ELR (cell line): Measurements from ENCODE around the gene STXBP1.
"Not testable (repeated sequence)": the region's sequence is repeated elsewhere in the genome, so short reads cannot be mapped to it uniquely, and the experiment has no call there.

Experiments
- DNase-seq: peaks from one replicate; pipeline ENCODE4 v3.0.0-alpha.2; 2015; ENCODE audit warnings: low read depth

The STXBP1 gene

GRCh38 chr9:127578627-127578951 is 33.5 kb upstream of the STXBP1 start:
- no peak for DNase-seq

DNA sequence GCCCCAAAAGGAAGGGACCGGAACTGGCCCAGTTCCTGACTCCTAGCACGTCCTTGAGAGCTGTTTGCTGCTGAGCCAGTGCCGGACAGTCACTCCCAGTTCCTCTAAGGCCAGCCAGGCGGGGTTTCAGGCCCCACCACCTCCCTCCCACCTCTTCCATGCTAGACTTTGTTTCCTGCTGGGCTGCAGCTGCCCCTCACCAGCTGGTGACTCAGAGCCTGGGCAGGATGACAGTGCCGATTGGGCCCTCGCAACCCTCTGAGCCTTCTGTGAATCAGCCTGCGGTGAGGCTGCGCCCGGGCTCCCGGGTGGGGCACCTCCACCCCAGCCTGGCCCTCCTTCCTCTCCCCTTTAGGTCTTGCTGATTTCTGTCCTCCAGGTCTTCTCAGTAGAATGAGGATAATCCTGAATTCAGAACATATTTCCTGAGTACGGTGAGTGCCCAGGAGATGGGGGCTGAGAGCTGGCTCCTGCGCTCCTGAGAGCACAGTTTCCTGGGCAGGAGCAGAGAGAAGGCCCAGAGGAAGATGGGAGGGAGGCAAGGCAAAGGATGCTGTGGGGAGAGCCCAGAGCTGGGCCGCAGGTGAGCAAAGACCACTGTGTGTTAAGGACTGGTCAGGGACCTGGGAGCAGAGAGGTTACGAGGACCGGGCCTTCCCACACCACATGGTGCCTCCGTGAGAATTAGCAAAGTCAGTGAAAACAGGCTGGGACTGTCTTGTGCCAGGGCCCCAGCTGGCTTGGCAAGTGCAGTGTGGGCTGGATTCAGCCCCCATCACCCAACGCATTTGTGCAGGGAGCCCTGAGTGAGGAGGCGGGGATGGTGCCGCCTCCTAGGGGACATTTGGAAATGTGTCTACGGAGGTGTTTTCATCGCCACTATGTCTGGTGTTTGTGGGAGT is 32.9 kb upstream of the STXBP1 start:
- peak; percentile 99 for DNase-seq

GRCh38 chr9:127580366-127580765 is 31.7 kb upstream of the STXBP1 start:
- no peak for DNase-seq

- DNase-seq = no peak
Measured at GRCh38 chr9:127580879-127581475, 31.1 kb upstream of the STXBP1 start.

DNA sequence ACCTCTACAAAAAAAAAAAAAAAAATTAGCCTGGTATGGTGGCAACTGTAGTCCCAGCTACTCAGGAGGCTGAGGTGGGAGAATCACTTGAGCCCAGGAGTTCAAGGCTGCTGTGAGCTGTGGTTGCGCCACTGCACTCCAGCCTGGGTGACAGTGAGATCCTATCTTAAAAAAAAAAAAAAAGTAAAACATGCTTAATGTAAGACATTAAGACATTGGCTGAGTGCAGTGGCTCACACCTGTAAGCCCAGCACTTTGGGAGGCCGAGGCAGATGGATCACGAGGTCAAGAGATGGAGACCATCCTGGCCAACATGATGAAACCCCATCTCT is 27.6 kb upstream of the STXBP1 start:
- not testable (repeated sequence) for DNase-seq

GRCh38 chr9:127585161-127585819 is 26.8 kb upstream of the STXBP1 start:
- DNase-seq = no peak

- DNase-seq = no peak
Measured at GRCh38 chr9:127586096-127586495, 26.0 kb upstream of the STXBP1 start.

- peak; percentile 91 for DNase-seq
Measured at GRCh38 chr9:127586537-127586936, 25.5 kb upstream of the STXBP1 start.

- DNase-seq = no peak
Measured at GRCh38 chr9:127587966-127588365, 24.1 kb upstream of the STXBP1 start.

- DNase-seq = no peak
Measured at GRCh38 chr9:127588740-127589506, 23.2 kb upstream of the STXBP1 start.

DNA sequence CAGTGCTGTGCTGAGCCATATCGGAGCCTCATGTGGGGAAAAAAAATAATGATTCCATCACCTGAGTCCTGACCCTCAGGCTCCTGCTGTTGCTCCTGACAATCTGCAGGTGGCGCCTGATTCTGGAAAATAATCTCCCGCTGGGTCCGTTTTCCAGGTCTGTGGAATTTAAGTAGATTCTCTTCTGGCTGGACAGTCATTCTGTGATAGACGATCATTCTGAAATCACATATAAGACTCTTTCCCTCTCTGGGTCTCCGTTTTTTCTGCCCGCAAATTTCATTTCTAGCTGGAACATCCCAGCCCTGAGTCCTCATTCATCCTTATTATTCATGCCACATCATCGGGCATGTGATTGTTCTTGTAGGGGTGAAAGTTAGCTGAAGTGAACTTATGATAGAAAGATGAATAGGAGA is 22.1 kb upstream of the STXBP1 start:
- DNase-seq = peak; percentile 85

DNA sequence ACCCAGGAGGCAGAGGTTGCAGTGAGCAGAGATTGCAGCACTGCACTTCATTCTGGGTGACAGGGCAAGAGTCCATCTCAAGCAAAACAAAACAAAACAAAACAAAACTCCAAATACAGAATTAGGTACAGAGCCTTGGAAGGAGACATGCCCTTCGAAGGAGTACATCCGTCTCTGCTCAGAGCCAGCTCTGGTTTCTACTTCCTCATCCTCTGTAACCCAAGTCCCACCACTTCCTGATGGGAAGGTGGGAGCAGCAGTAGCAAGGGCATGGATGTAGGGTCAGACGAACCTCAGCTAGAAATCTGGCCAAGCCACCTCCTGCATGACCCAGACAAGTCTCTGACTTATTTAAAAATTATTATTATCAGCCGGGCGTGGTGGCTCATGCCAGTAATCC is 16.5 kb upstream of the STXBP1 start:
- no peak for DNase-seq

DNA sequence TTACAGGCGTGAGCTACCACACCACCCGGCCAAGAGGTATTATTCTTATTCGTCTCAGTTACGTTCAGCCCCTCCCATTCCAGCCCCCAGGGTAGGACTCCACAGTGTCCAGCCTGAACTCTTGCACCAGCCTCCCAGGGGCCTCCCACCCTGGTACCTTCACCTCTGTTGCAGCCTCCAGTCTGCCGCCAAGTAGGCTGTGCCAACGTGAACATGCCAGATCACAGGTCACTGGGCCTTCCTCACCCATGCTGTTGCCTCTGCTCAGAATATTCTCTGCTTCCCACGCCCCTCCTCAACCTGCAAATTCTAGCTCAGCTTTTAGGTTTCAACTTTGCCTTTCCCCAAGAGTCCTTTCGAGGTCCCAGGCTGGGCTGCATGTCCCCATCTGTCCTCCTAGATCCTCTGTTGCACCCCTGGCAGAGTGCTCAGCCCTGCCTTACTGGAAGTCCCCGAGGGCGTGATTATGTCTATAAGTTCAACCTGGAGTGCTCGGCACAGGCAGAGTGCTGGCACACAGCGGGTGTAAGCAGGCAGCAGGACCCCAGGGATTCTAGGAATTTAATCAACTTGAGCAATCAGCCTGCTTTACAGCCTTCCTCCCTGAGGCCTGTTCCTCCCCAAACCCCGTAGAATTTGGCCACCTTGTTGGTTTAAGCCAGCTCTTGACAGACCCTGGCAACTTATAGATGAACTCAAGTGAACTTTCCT is 13.1 kb upstream of the STXBP1 start:
- DNase-seq = no peak

GRCh38 chr9:127599550-127599891 is 12.6 kb upstream of the STXBP1 start:
- DNase-seq = no peak

- no peak for DNase-seq
Measured at GRCh38 chr9:127603226-127603625, 8.9 kb upstream of the STXBP1 start.

- no peak for DNase-seq
Measured at GRCh38 chr9:127606043-127606442, 6.0 kb upstream of the STXBP1 start.

GRCh38 chr9:127608104-127608966 is 3.7 kb upstream of the STXBP1 start:
- peak; percentile 70 for DNase-seq

DNA sequence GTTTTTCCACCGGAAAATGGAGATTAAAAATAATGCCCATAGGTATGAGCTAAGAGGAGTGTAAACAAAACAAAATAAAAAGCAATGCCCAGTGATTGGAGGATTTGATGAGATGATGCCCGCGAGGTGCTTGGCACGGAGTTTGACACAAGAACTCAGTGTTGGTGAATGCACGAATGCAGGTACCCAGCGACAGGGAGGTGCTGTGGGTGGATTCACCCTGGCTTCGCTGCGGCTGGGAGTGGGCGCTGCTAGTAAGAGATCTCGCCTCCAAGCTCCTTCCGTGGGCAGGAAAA is 526 bp upstream of the STXBP1 start:
- DNase-seq = no peak

GRCh38 chr9:127612939-127613582 is 984 bp downstream of the STXBP1 start:
- DNase-seq = peak; percentile 87

DNA sequence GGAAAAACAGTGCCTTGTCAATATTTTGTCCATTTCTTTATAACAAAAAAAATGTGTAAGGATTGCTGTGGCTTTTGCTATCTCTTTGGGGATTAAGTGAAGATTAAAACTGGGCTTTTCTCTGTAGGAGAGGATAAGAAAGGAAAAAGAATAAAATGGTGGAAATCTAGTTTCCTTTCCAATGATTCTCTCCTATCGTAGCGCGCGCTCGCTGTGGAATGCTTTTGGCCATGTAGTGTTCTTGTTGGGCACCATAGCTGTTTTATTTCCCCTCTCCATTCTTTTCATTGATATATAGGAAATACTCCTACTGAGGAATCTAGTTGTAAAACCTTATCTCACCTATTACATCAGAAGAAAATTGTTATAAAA is 1.5 kb downstream of the STXBP1 start:
- DNase-seq = peak; percentile 23

DNA sequence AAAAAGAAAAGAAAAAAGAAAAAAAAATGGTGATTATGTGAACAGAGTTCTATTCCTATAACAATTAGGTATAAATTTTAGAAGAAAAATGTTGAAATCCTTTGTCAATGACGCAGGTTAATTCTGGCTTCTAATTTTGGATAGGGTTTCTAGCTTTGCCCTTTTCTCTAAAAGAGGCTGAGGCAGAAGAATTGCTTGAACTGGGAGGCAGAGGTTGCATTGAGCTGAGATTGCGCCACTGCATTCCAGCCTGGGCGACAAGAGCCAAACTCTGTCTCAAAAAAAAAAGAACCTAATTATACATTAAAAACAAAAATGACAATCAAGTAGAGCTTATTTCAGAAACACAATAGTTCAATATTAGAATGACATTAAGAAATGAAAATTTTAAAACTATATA is 2.9 kb downstream of the STXBP1 start:
- no peak for DNase-seq
